ENCODE results near the gene DMGDH.

Gene DMGDH

GRCh38 chr5:79091064-79091463, 21.6 kb upstream of the DMGDH start:
- no peak for DNase-seq (ENCODE audit: insufficient read length)
- no peak for FAIRE-seq
- TF ChIP-seq TAF1 (IDR thresholded peaks at IDR 0.05; ENCODE audit: borderline replicate concordance, low read depth, low read length): no peak

DNA sequence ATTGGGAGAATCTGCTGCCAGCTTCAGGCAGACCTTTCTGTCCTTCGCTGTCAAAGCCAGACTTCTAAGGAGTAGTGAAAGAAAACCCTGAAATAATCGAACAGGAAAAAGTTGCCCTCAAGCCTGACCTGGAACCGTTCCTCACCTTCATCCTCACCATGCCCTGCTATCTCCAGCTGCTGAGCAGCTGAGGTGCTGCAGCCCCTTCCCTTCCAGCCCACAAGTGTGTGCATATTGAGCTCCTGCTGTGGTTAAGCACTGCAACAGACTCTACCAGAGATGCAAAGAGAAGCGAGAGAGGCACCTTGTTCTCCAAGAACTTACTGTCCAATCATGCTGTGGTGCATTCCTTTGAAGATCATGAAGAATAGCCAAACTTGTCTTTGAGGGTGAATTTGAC, 19.0 kb upstream of the DMGDH start:
- FAIRE-seq (no peak), DNase-seq (ENCODE audit: insufficient read length) (no peak)
- no peak for TF ChIP-seq POLR2AphosphoS5 (IDR thresholded peaks at IDR 0.05; ENCODE audit: low read depth, low read length)
- no peak for TF ChIP-seq POLR2A (IDR thresholded peaks at IDR 0.05; ENCODE audit: low read depth, low read length)
- no peak for TF ChIP-seq TAF1 (IDR thresholded peaks at IDR 0.05; ENCODE audit: borderline replicate concordance, low read depth, low read length)

GRCh38 chr5:79086116-79086515, 16.6 kb upstream of the DMGDH start:
- FAIRE-seq (no peak), DNase-seq (ENCODE audit: insufficient read length) (no peak)
- no peak for TF ChIP-seq POLR2AphosphoS5 (IDR thresholded peaks at IDR 0.05; ENCODE audit: low read depth, low read length)
- TF ChIP-seq POLR2A (IDR thresholded peaks at IDR 0.05; ENCODE audit: low read depth, low read length): no peak
- no peak for TF ChIP-seq TAF1 (IDR thresholded peaks at IDR 0.05; ENCODE audit: borderline replicate concordance, low read depth, low read length)

DNA sequence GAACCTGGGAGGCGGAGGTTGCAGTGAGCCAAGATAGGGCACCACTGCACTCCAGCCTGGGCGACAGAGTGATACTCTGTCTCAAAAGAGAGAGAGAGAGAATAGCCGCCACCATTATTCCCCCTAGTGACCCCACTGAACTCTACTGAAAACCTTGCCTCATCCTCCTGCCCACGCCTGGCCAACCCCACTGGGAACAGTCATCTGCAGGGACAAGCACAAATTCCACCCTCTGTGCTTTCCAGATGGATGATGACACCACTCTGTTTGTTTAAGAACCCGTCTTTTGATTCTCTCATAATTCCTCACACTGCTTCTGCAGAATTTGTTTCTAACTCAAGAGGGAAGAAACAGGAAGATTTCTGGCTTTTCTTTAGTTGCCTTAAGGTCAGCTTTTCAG, 12.3 kb upstream of the DMGDH start:
- DNase-seq (ENCODE audit: insufficient read length): no peak
- FAIRE-seq: no peak

DNA sequence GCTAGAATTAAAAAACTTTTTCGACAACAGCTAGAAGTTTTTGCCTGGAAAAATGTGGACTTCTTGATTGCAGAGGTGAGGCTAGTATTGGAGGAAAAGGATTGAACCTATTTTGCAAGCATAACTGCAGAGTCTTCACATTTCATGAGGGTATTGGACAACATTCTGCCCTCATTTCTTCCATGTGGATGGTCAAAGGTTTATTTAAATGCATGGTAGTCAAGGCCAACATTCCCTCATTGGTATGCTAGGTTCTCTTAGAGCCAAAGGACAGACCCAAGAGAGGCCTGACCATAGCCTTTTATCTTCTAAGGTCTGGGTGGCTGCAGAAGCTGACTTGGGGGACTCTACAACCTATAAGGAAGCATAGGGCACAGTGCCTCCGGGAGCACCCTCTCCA, 11.3 kb upstream of the DMGDH start:
- TF ChIP-seq POLR2AphosphoS5 (IDR thresholded peaks at IDR 0.05; ENCODE audit: low read depth, low read length) (no peak), POLR2A (IDR thresholded peaks at IDR 0.05; ENCODE audit: low read depth, low read length) (no peak), TAF1 (IDR thresholded peaks at IDR 0.05; ENCODE audit: borderline replicate concordance, low read depth, low read length) (no peak)
- no peak for FAIRE-seq
- no peak for DNase-seq (ENCODE audit: insufficient read length)

More for the DNA sequence above, 12.3 kb upstream of the DMGDH start:
- TF ChIP-seq POLR2A (IDR thresholded peaks at IDR 0.05; ENCODE audit: low read depth, low read length) (no peak), POLR2AphosphoS5 (IDR thresholded peaks at IDR 0.05; ENCODE audit: low read depth, low read length) (no peak), TAF1 (IDR thresholded peaks at IDR 0.05; ENCODE audit: borderline replicate concordance, low read depth, low read length) (no peak)

DNA sequence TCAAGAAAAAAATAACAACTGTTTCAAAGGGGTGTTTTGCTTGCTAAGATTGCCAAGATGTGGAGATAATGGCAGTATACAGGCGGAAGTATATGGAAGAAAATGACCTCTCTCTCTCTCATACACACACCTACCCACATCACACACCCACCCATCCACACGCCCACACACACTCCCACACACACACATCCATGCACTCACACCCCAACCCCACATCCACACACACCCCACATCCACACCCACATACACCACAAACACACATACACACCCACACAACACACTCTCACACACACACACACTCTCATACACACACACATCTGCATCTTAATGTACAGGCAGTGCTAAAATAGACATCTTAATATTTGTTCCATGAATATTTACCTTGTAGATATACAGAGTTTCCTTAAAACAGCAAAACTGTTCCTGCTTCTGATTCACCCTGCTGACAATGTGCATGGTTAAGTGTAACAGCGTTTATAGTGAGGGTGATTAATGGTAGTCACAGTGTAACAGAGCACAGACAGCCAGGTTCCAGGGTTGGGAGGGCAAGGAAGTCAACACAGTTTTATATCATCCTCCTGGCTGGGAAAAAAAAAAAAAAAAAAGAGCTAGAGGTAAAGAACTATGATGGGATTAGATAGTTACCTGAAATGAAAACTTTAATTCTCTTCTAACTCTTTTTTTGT, 8.3 kb upstream of the DMGDH start:
- no peak for DNase-seq (ENCODE audit: insufficient read length)
- no peak for TF ChIP-seq POLR2AphosphoS5 (IDR thresholded peaks at IDR 0.05; ENCODE audit: low read depth, low read length)
- TF ChIP-seq TAF1 (IDR thresholded peaks at IDR 0.05; ENCODE audit: borderline replicate concordance, low read depth, low read length): no peak
- TF ChIP-seq POLR2A (IDR thresholded peaks at IDR 0.05; ENCODE audit: low read depth, low read length): no peak
- FAIRE-seq: no peak

DNA sequence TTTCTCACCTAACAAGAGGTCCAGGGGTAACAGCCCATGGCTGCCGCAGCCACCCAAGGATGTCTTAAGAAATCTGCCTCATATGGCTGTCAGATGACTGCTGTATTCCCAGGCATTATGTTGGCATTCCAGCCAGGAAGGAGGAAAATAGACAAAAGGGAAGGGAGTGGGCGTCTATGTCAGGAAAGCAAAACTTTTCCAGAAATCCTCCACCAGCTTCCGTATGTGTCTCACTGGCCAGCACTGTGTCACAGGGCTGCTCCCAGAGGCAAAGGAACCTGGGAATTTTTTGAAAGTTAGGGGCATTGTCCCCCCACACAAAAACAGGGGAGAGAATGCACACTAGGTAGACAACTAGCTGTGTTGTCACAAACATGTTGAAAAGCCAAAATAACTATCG, 7.3 kb upstream of the DMGDH start:
- DNase-seq (ENCODE audit: insufficient read length): no peak
- FAIRE-seq: no peak
- TF ChIP-seq TAF1 (IDR thresholded peaks at IDR 0.05; ENCODE audit: borderline replicate concordance, low read depth, low read length) (no peak), POLR2A (IDR thresholded peaks at IDR 0.05; ENCODE audit: low read depth, low read length) (no peak), POLR2AphosphoS5 (IDR thresholded peaks at IDR 0.05; ENCODE audit: low read depth, low read length) (no peak)

GRCh38 chr5:79075646-79076426, 6.4 kb upstream of the DMGDH start:
- no peak for DNase-seq (ENCODE audit: insufficient read length)
- TF ChIP-seq TAF1 (IDR thresholded peaks at IDR 0.05; ENCODE audit: borderline replicate concordance, low read depth, low read length) (no peak), POLR2A (IDR thresholded peaks at IDR 0.05; ENCODE audit: low read depth, low read length) (no peak), POLR2AphosphoS5 (IDR thresholded peaks at IDR 0.05; ENCODE audit: low read depth, low read length) (no peak)
- no peak for FAIRE-seq

GRCh38 chr5:79074641-79075040, 5.2 kb upstream of the DMGDH start:
- FAIRE-seq (no peak), DNase-seq (ENCODE audit: insufficient read length) (no peak)
- TF ChIP-seq POLR2A (IDR thresholded peaks at IDR 0.05; ENCODE audit: low read depth, low read length) (no peak), POLR2AphosphoS5 (IDR thresholded peaks at IDR 0.05; ENCODE audit: low read depth, low read length) (no peak), TAF1 (IDR thresholded peaks at IDR 0.05; ENCODE audit: borderline replicate concordance, low read depth, low read length) (no peak)

DNA sequence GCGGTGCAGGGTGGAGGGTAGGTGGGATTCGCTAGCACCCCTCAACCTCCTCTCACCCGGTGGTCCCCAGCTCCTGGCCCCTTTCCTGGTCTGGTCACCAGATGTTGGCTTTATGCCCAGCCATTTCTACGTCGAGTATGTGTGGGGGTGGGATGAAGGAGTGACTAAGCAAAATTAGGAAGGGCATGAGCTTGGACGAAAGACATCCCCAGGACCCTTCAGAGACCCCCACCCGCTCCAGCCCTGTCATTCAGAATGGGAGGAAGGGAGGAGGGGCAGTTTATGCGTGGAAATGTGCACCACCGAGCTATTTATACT, 835 bp upstream of the DMGDH start:
- TF ChIP-seq POLR2AphosphoS5 (IDR thresholded peaks at IDR 0.05; ENCODE audit: low read depth, low read length) (no peak), POLR2A (IDR thresholded peaks at IDR 0.05; ENCODE audit: low read depth, low read length) (no peak), TAF1 (IDR thresholded peaks at IDR 0.05; ENCODE audit: borderline replicate concordance, low read depth, low read length) (no peak)
- DNase-seq (ENCODE audit: insufficient read length) (no peak), FAIRE-seq (no peak)

DNA sequence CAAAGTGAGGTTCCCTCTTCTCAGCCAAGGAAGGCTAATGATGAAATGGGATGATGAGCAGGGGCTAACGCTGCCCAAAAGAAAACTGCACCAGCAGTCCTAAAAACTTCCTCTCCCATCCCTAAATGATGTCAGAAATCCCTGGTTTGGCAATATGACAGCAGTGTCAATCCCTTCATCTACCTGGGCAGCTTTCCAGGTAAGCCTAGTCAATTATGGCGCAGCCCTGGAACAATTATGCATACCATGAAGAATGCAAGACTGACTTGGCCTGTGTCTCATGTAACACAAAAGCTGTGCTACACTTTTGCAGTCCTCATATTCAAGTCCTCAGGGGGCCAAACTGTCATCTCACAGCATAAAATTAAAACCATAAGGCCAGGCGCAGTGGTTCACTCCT, 7.0 kb downstream of the DMGDH start:
- TF ChIP-seq POLR2A (IDR thresholded peaks at IDR 0.05; ENCODE audit: low read depth, low read length): no peak
- DNase-seq (ENCODE audit: insufficient read length) (no peak), FAIRE-seq (no peak)

- FAIRE-seq: no peak
- DNase-seq (ENCODE audit: insufficient read length): no peak
- TF ChIP-seq POLR2A (IDR thresholded peaks at IDR 0.05; ENCODE audit: low read depth, low read length): no peak
- TF ChIP-seq TAF1 (IDR thresholded peaks at IDR 0.05; ENCODE audit: borderline replicate concordance, low read depth, low read length): no peak
- no peak for TF ChIP-seq POLR2AphosphoS5 (IDR thresholded peaks at IDR 0.05; ENCODE audit: low read depth, low read length)
These were observed 9.8 kb downstream of the DMGDH start for GRCh38 chr5:79059674-79060073.

All from GM12892 (cell line).